H9 (cell line): Measurements from ENCODE around the gene CLEC16A. TPM values are rescaled to one million over a fixed set of nuclear protein-coding genes. Genes with fewer than 3 reads are reported as not detected.

ENCODE experiments used
- DNase-seq: peaks from one replicate; pipeline ENCODE4 v3.0.0-alpha.2; 2017
- H2AFZ ChIP-seq: one replicate; pipeline ENCODE4 v1.6.1; 2013; ENCODE audit warnings: mild to moderate bottlenecking, low read length, control low read depth, moderate library complexity
- H2AK5ac ChIP-seq: 2 replicates; pipeline ENCODE4 v1.6.1; 2013; ENCODE audit warnings: low read length, control low read depth, mixed read lengths; ENCODE audit not compliant: insufficient read length
- H2BK120ac ChIP-seq: one replicate; pipeline ENCODE4 v1.6.1; 2013; ENCODE audit warnings: low read depth, mild to moderate bottlenecking, low read length, control low read depth, inconsistent platforms; ENCODE audit not compliant: poor library complexity, severe bottlenecking
- H2BK12ac ChIP-seq: 2 replicates; pipeline ENCODE4 v1.6.1; 2013; ENCODE audit warnings: low read length, control low read depth, mixed read lengths, low read depth; ENCODE audit not compliant: insufficient read length
- H2BK15ac ChIP-seq: 2 replicates; pipeline ENCODE4 v1.6.1; 2013; ENCODE audit warnings: low read depth, low read length, control low read depth
- H2BK20ac ChIP-seq: one replicate; pipeline ENCODE4 v1.6.1; 2013; ENCODE audit warnings: low read depth, mild to moderate bottlenecking, low read length, control low read depth, inconsistent platforms; ENCODE audit not compliant: poor library complexity, severe bottlenecking
- H2BK5ac ChIP-seq: 2 replicates; pipeline ENCODE4 v1.6.1; 2013; ENCODE audit warnings: low read length, control low read depth, mixed read lengths; ENCODE audit not compliant: insufficient read length
- H3K14ac ChIP-seq: 2 replicates; pipeline ENCODE4 v1.6.1; 2013; ENCODE audit warnings: low read length, control low read depth; ENCODE audit not compliant: insufficient read depth
- H3K18ac ChIP-seq: 2 replicates; pipeline ENCODE4 v1.6.1; 2013; ENCODE audit warnings: low read depth, mild to moderate bottlenecking, mixed read lengths, low read length, control low read depth; ENCODE audit not compliant: insufficient read length
- H3K23ac ChIP-seq: 2 replicates; pipeline ENCODE4 v1.6.1; 2013; ENCODE audit warnings: low read length, control low read depth, mixed read lengths, low read depth; ENCODE audit not compliant: insufficient read length
- H3K23me2 ChIP-seq: 2 replicates; pipeline ENCODE4 v1.6.1; 2013; ENCODE audit warnings: low read depth, mild to moderate bottlenecking, mixed read lengths, low read length, control low read depth; ENCODE audit not compliant: insufficient read length, poor library complexity, severe bottlenecking
- H3K27ac ChIP-seq: 2 replicates; pipeline ENCODE4 v1.5.1; 2013; ENCODE audit warnings: low read length, control low read depth, mixed read lengths, low read depth; ENCODE audit not compliant: insufficient read length
- H3K27me3 ChIP-seq: 2 replicates; pipeline ENCODE4 v1.6.1; 2013; ENCODE audit warnings: low read length, control low read depth, inconsistent platforms; ENCODE audit not compliant: insufficient read depth
- H3K4ac ChIP-seq: 2 replicates; pipeline ENCODE4 v1.6.1; 2013; ENCODE audit warnings: low read depth, mild to moderate bottlenecking, control low read depth, inconsistent platforms, low read length, moderate library complexity
- H3K4me1 ChIP-seq: 2 replicates; pipeline ENCODE4 v1.6.1; 2013; ENCODE audit warnings: low read length, control low read depth, inconsistent platforms; ENCODE audit not compliant: insufficient read depth
- H3K4me2 ChIP-seq: 2 replicates; pipeline ENCODE4 v1.6.1; 2013; ENCODE audit warnings: low read length, control low read depth, mixed read lengths; ENCODE audit not compliant: insufficient read length, insufficient read depth
- H3K56ac ChIP-seq: 2 replicates; pipeline ENCODE4 v1.6.1; 2013; ENCODE audit warnings: low read depth, mild to moderate bottlenecking, mixed read lengths, low read length, control low read depth; ENCODE audit not compliant: insufficient read length
- H3K79me1 ChIP-seq: 2 replicates; pipeline ENCODE4 v1.6.1; 2013; ENCODE audit warnings: low read depth, mild to moderate bottlenecking, moderate library complexity, low read length, control low read depth, inconsistent platforms; ENCODE audit not compliant: insufficient read depth, poor library complexity, severe bottlenecking
- H3K79me2 ChIP-seq: 2 replicates; pipeline ENCODE4 v1.6.1; 2013; ENCODE audit warnings: low read length, control low read depth, inconsistent platforms; ENCODE audit not compliant: insufficient read depth
- H3K9ac ChIP-seq: 2 replicates; pipeline ENCODE4 v1.6.1; 2013; ENCODE audit warnings: low read length, control low read depth, mixed read lengths; ENCODE audit not compliant: insufficient read length; ENCODE audit errors: extremely low read depth
- H3K9me3 ChIP-seq: one replicate; pipeline ENCODE4 v1.6.1; 2013; ENCODE audit warnings: low read depth, low read length, inconsistent platforms; ENCODE audit not compliant: control insufficient read depth
- H3T11ph ChIP-seq: one replicate; pipeline ENCODE4 v1.6.1; 2013; ENCODE audit warnings: mild to moderate bottlenecking, low read length, control low read depth, inconsistent platforms
- H4K20me1 ChIP-seq: one replicate; pipeline ENCODE4 v1.6.1; 2013; ENCODE audit not compliant: control insufficient read depth, insufficient read length, insufficient read depth
- H4K5ac ChIP-seq: 2 replicates; pipeline ENCODE4 v1.6.1; 2013; ENCODE audit warnings: low read depth, mild to moderate bottlenecking, mixed read lengths, low read length, control low read depth; ENCODE audit not compliant: insufficient read length
- H4K8ac ChIP-seq: replicated peaks from 2 replicates; pipeline ENCODE4 v1.6.1; 2013; ENCODE audit warnings: low read length, control low read depth, mixed read lengths, low read depth; ENCODE audit not compliant: insufficient read length
- H4K91ac ChIP-seq: 2 replicates; pipeline ENCODE4 v1.6.1; 2013; ENCODE audit warnings: low read depth, mild to moderate bottlenecking, moderate library complexity, mixed read lengths, low read length, control low read depth; ENCODE audit not compliant: insufficient read length
- H3K27ac Mint-ChIP-seq, 3 experiments: 2 replicates in 2 of 3; 3 replicates in 1 of 3; pipeline ENCODE4 v1.8.0; 2020 to 2021; ENCODE audit warnings: mixed read lengths in 3 of 3, mild to moderate bottlenecking in 1 of 3, moderate library complexity in 1 of 3
- H3K27me3 Mint-ChIP-seq: 2 replicates; pipeline ENCODE4 v1.8.0; 2021; ENCODE audit warnings: low read depth, mild to moderate bottlenecking, moderate library complexity, mixed read lengths
- H3K36me3 Mint-ChIP-seq, 3 experiments: 2 replicates in 2 of 3; 3 replicates in 1 of 3; pipeline ENCODE4 v1.8.0; 2020 to 2021; ENCODE audit warnings: low read depth in 3 of 3, mixed read lengths in 3 of 3; ENCODE audit not compliant: insufficient read depth in 1 of 3
- H3K4me1 Mint-ChIP-seq, 2 experiments: 2 replicates each; pipeline ENCODE4 v1.8.0; 2020; ENCODE audit warnings: mixed read lengths in 2 of 2
- H3K4me3 Mint-ChIP-seq, 2 experiments: 2 replicates in 1 of 2; 3 replicates in 1 of 2; pipeline ENCODE4 v1.8.0; 2020 to 2021; ENCODE audit warnings: mild to moderate bottlenecking in 2 of 2, mixed read lengths in 2 of 2, moderate library complexity in 1 of 2
- H3K9me3 Mint-ChIP-seq, 2 experiments: 2 replicates in 1 of 2; 3 replicates in 1 of 2; pipeline ENCODE4 v1.8.0; 2020; ENCODE audit warnings: mild to moderate bottlenecking in 2 of 2, mixed read lengths in 2 of 2, moderate library complexity in 1 of 2
- WGBS: extraction: QIAGEN DNeasy Blood & Tissue Kit; methylation state at CpG from one replicate; pipeline ENCODE4 v1.1.7; 2013; ENCODE audit warnings: missing lambda C conversion rate, low lambda C conversion rate, mixed read lengths; ENCODE audit not compliant: insufficient read length; ENCODE audit errors: extremely low coverage; 5-methylcytosine and 5-hydroxymethylcytosine counted together
- total RNA-seq: library from RNA; stranded (reverse); gene quantifications from 2 replicates; pipeline ENCODE4 v1.2.1, GENCODE V29; 2021
- TF ChIP-seq, protein P1 (sequence below): fragments of 200-600 bp; sonication (generic); conservative IDR thresholded peaks from 3 replicates; pipeline ENCODE4 v1.8.0; 2021; ENCODE audit warnings: antibody characterized with exemption, mild to moderate bottlenecking

CLEC16A gene
- total RNA-seq, 1 experiment from 2014 or later, result 15.2 TPM

DNA sequence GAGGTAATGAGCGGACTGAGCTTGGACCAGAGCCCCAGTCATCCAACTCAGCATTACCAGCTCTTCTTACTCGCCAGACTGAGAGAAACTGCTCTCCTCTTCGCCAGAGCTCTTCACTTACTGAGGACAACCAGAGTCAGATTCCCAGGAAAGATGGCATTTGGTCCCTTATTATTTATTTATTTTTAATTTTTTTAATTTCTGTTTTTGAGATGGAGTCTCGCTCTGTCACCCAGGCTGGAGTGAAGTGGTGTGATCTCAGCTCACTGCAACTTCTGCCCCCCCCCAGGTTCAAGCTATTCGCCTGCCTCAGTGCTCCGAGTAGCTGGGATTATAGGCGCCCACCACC lies 25.4 kb upstream of the CLEC16A start:
- no peaks in the 10 kb centered on the region for H3K27me3 ChIP-seq
- H3T11ph ChIP-seq, result no peak overlapping the region
- H3K9me3 ChIP-seq, result no peaks in the 10 kb centered on the region
- no peak for DNase-seq
- no peak overlapping the region for H2BK120ac ChIP-seq
- Mint-ChIP-seq H3K4me3 (no peak overlapping the region), H3K4me1 (peaks cover 5 to 13% of the 10 kb centered on the region in 2 experiments), H3K9me3 (no peaks in the 10 kb centered on the region; a peak in 1 of 5 replicates), H3K36me3 (no peaks in the 10 kb centered on the region), H3K27ac (no peak overlapping the region), H3K27me3 (no peaks in the 10 kb centered on the region; the same call in 1 of the 2 replicates)
- H3K23me2 ChIP-seq, result no peaks in the 10 kb centered on the region
- H2BK12ac ChIP-seq, result no peak overlapping the region
- H3K9ac ChIP-seq, result no peak overlapping the region
- H3K23ac ChIP-seq, result no peak overlapping the region
- no peaks in the 10 kb centered on the region; the same call in 1 of the 2 replicates for H3K4me1 ChIP-seq
- H3K4ac ChIP-seq, result no peak overlapping the region
- H3K79me2 ChIP-seq, result no peaks in the 10 kb centered on the region
- no peak overlapping the region for H3K18ac ChIP-seq
- no peak overlapping the region for H2AK5ac ChIP-seq
- no CpG with 5 or more reads among the region's 7 CpGs for WGBS
- H3K27ac ChIP-seq, result no peak overlapping the region
- H4K91ac ChIP-seq, result no peak overlapping the region
- H3K79me1 ChIP-seq, result no peaks in the 10 kb centered on the region
- H2BK5ac ChIP-seq, result no peak overlapping the region
- H4K5ac ChIP-seq, result no peak overlapping the region
- H3K4me2 ChIP-seq, result no peak overlapping the region
- no peak overlapping the region for H3K14ac ChIP-seq
- no peaks in the 10 kb centered on the region for H4K20me1 ChIP-seq
- H2BK15ac ChIP-seq, result no peak overlapping the region
- TF ChIP-seq, protein P1, sequence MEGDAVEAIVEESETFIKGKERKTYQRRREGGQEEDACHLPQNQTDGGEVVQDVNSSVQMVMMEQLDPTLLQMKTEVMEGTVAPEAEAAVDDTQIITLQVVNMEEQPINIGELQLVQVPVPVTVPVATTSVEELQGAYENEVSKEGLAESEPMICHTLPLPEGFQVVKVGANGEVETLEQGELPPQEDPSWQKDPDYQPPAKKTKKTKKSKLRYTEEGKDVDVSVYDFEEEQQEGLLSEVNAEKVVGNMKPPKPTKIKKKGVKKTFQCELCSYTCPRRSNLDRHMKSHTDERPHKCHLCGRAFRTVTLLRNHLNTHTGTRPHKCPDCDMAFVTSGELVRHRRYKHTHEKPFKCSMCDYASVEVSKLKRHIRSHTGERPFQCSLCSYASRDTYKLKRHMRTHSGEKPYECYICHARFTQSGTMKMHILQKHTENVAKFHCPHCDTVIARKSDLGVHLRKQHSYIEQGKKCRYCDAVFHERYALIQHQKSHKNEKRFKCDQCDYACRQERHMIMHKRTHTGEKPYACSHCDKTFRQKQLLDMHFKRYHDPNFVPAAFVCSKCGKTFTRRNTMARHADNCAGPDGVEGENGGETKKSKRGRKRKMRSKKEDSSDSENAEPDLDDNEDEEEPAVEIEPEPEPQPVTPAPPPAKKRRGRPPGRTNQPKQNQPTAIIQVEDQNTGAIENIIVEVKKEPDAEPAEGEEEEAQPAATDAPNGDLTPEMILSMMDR, result no peak
- no peak overlapping the region for H2AFZ ChIP-seq
- no peak overlapping the region for H3K56ac ChIP-seq
- H2BK20ac ChIP-seq, result no peak overlapping the region
- H4K8ac ChIP-seq, result no peak overlapping the region
